Mesendoderm (in vitro differentiated cells): Measurements from ENCODE around the gene NIBAN1.
"Not testable (repeated sequence)": the region's sequence is repeated elsewhere in the genome, so short reads cannot be mapped to it uniquely, and the experiment has no call there.

Source experiments
- DNase-seq: peaks from one replicate; pipeline ENCODE4 v3.0.0; 2013
- H2AK5ac ChIP-seq: 2 replicates; pipeline ENCODE4 v1.6.1; 2013; ENCODE audit warnings: low read length, inconsistent platforms
- H2BK120ac ChIP-seq: 2 replicates; pipeline ENCODE4 v1.6.1; 2013; ENCODE audit warnings: low read depth, mild to moderate bottlenecking, low read length, moderate library complexity, mixed read lengths
- H2BK15ac ChIP-seq: replicated peaks from 2 replicates; pipeline ENCODE4 v1.6.1; 2013; ENCODE audit warnings: low read depth, mild to moderate bottlenecking, moderate library complexity
- H2BK5ac ChIP-seq: 2 replicates; pipeline ENCODE4 v1.6.1; 2013; ENCODE audit warnings: low read length, inconsistent platforms
- H3K18ac ChIP-seq: 2 replicates; pipeline ENCODE4 v1.6.1; 2013; ENCODE audit warnings: mild to moderate bottlenecking, low read length, mixed read lengths
- H3K23ac ChIP-seq: one replicate; pipeline ENCODE4 v1.6.1; 2013; ENCODE audit warnings: low read length
- H3K27ac ChIP-seq: 2 replicates; pipeline ENCODE4 v1.5.1; 2013; ENCODE audit warnings: low read depth, mild to moderate bottlenecking, inconsistent platforms, low read length, moderate library complexity
- H3K27me3 ChIP-seq: 2 replicates; pipeline ENCODE4 v1.6.1; 2013; ENCODE audit warnings: low read length, control low read depth, mild to moderate bottlenecking, inconsistent platforms; ENCODE audit not compliant: insufficient read depth, poor library complexity
- H3K36me3 ChIP-seq: 2 replicates; pipeline ENCODE4 v1.6.1; 2013; ENCODE audit warnings: low read length, inconsistent platforms; ENCODE audit not compliant: control insufficient read depth, insufficient read depth
- H3K4ac ChIP-seq: one replicate; pipeline ENCODE4 v1.6.1; 2013; ENCODE audit warnings: low read depth, mild to moderate bottlenecking, low read length, moderate library complexity
- H3K4me1 ChIP-seq: 2 replicates; pipeline ENCODE4 v1.6.1; 2013; ENCODE audit warnings: low read depth, low read length, inconsistent platforms; ENCODE audit not compliant: control insufficient read depth
- H3K4me2 ChIP-seq: 2 replicates; pipeline ENCODE4 v1.6.1; 2013; ENCODE audit warnings: low read length
- H3K4me3 ChIP-seq: 2 replicates; pipeline ENCODE4 v1.5.1; 2013; ENCODE audit warnings: mild to moderate bottlenecking, low read length
- H3K56ac ChIP-seq: one replicate; pipeline ENCODE4 v1.6.1; 2013; ENCODE audit warnings: low read length
- H3K79me1 ChIP-seq: 2 replicates; pipeline ENCODE4 v1.6.1; 2013; ENCODE audit warnings: low read length, inconsistent platforms
- H3K79me2 ChIP-seq: 2 replicates; pipeline ENCODE4 v1.6.1; 2013; ENCODE audit warnings: mild to moderate bottlenecking, low read length; ENCODE audit not compliant: control insufficient read depth, insufficient read depth
- H3K9ac ChIP-seq: 2 replicates; pipeline ENCODE4 v1.6.1; 2013; ENCODE audit warnings: low read length, inconsistent platforms
- H4K5ac ChIP-seq: one replicate; pipeline ENCODE4 v1.6.1; 2013; ENCODE audit warnings: low read length
- H4K8ac ChIP-seq: one replicate; pipeline ENCODE4 v1.6.1; 2013; ENCODE audit warnings: low read depth, mild to moderate bottlenecking, control low read depth, low read length, moderate library complexity
- WGBS: extraction: QIAGEN DNeasy Blood & Tissue Kit; methylation state at CpG from one replicate; pipeline ENCODE4 v1.1.7; 2013; ENCODE audit warnings: low lambda C conversion rate, missing lambda C conversion rate; ENCODE audit not compliant: insufficient coverage; ENCODE audit errors: extremely low coverage; 5-methylcytosine and 5-hydroxymethylcytosine counted together

The NIBAN1 gene

GRCh38 chr1:185010361-185010760 is 36.1 kb upstream of the NIBAN1 start:
- Histone ChIP-seq H3K27me3 (no peaks in the 10 kb centered on the region), H3K23ac (no peak overlapping the region), H3K4ac (no peak overlapping the region), H3K56ac (no peak overlapping the region), H2BK15ac (no peak overlapping the region), H3K36me3 (no peaks in the 10 kb centered on the region), H3K27ac (no peak overlapping the region), H2BK5ac (no peak overlapping the region), H3K4me1 (no peaks in the 10 kb centered on the region), H3K4me3 (no peak overlapping the region), H3K9ac (no peak overlapping the region), H4K5ac (no peak overlapping the region), H2AK5ac (no peak overlapping the region), H4K8ac (no peak overlapping the region), H2BK120ac (no peak overlapping the region), H3K4me2 (no peak overlapping the region), H3K79me2 (no peaks in the 10 kb centered on the region), H3K79me1 (no peaks in the 10 kb centered on the region), H3K18ac (no peak overlapping the region)
- no peak for DNase-seq

GRCh38 chr1:185008838-185009237 is 34.5 kb upstream of the NIBAN1 start:
- H2BK15ac ChIP-seq, result peak overlapping the region; percentile 57
- H2BK5ac ChIP-seq, result no peak overlapping the region
- no peaks in the 10 kb centered on the region for H3K27me3 ChIP-seq
- no peak overlapping the region for H3K4me3 ChIP-seq
- no peak overlapping the region for H3K4ac ChIP-seq
- no peak overlapping the region for H3K4me2 ChIP-seq
- H3K4me1 ChIP-seq, result no peaks in the 10 kb centered on the region
- no peak overlapping the region for H3K23ac ChIP-seq
- DNase-seq, result no peak
- no peak overlapping the region for H4K5ac ChIP-seq
- no peak overlapping the region for H2BK120ac ChIP-seq
- H3K56ac ChIP-seq, result no peak overlapping the region
- no peak overlapping the region for H3K27ac ChIP-seq
- no peaks in the 10 kb centered on the region for H3K79me2 ChIP-seq
- no peak overlapping the region for H3K9ac ChIP-seq
- no peak overlapping the region for H4K8ac ChIP-seq
- no peaks in the 10 kb centered on the region for H3K36me3 ChIP-seq
- no peaks in the 10 kb centered on the region for H3K79me1 ChIP-seq
- no peak overlapping the region for H3K18ac ChIP-seq
- H2AK5ac ChIP-seq, result no peak overlapping the region

- H3K36me3 ChIP-seq, H2BK5ac ChIP-seq, H3K23ac ChIP-seq, H3K4me3 ChIP-seq, H2BK120ac ChIP-seq, H3K79me1 ChIP-seq, H3K56ac ChIP-seq, H2BK15ac ChIP-seq, H3K4me2 ChIP-seq, H3K27ac ChIP-seq, H4K8ac ChIP-seq, H3K4me1 ChIP-seq, DNase-seq, H3K18ac ChIP-seq, H4K5ac ChIP-seq, H3K27me3 ChIP-seq, H3K79me2 ChIP-seq, H3K4ac ChIP-seq, H3K9ac ChIP-seq, H2AK5ac ChIP-seq: not testable (repeated sequence)
- no CpG with 5 or more reads among the region's 26 CpGs for WGBS
These were observed 27.1 kb upstream of the NIBAN1 start for GRCh38 chr1:185001312-185001880.

- H3K4me3 ChIP-seq, H3K23ac ChIP-seq, H2BK15ac ChIP-seq, H2BK120ac ChIP-seq, H3K56ac ChIP-seq, H3K4ac ChIP-seq, H4K8ac ChIP-seq, H3K4me1 ChIP-seq, H3K4me2 ChIP-seq, H3K79me2 ChIP-seq, H3K27ac ChIP-seq, H3K79me1 ChIP-seq, H3K18ac ChIP-seq, H3K9ac ChIP-seq, H2BK5ac ChIP-seq, DNase-seq, H3K36me3 ChIP-seq, H2AK5ac ChIP-seq, H4K5ac ChIP-seq, H3K27me3 ChIP-seq: not testable (repeated sequence)
- WGBS, result no CpG with 5 or more reads among the region's 6 CpGs
These were observed 25.7 kb upstream of the NIBAN1 start for GRCh38 chr1:184999974-185000373.

- no peak overlapping the region for H3K27ac ChIP-seq
- no peak overlapping the region for H2AK5ac ChIP-seq
- H3K4me2 ChIP-seq, result no peak overlapping the region
- H3K18ac ChIP-seq, result no peak overlapping the region
- no peaks in the 10 kb centered on the region for H3K4me1 ChIP-seq
- DNase-seq, result no peak
- no peak overlapping the region for H3K23ac ChIP-seq
- no peak overlapping the region for H4K5ac ChIP-seq
- H3K27me3 ChIP-seq, result no peaks in the 10 kb centered on the region
- no CpG with 5 or more reads among the region's 1 CpG for WGBS
- H2BK120ac ChIP-seq, result no peak overlapping the region
- no peak overlapping the region for H3K4me3 ChIP-seq
- H3K9ac ChIP-seq, result no peak overlapping the region
- no peaks in the 10 kb centered on the region for H3K79me2 ChIP-seq
- H3K4ac ChIP-seq, result no peak overlapping the region
- H4K8ac ChIP-seq, result no peak overlapping the region
- H3K36me3 ChIP-seq, result no peaks in the 10 kb centered on the region
- H2BK15ac ChIP-seq, result no peak overlapping the region
- H3K79me1 ChIP-seq, result no peaks in the 10 kb centered on the region
- no peak overlapping the region for H3K56ac ChIP-seq
- no peak overlapping the region for H2BK5ac ChIP-seq
These were observed 20.0 kb upstream of the NIBAN1 start for GRCh38 chr1:184994301-184994700.

- Histone ChIP-seq H3K4ac (no peak overlapping the region), H2AK5ac (no peak overlapping the region), H3K23ac (no peak overlapping the region), H3K9ac (no peak overlapping the region), H3K27ac (no peak overlapping the region), H3K4me3 (no peak overlapping the region), H4K5ac (no peak overlapping the region), H3K18ac (no peak overlapping the region), H3K79me1 (no peaks in the 10 kb centered on the region), H2BK5ac (no peak overlapping the region), H3K36me3 (no peaks in the 10 kb centered on the region), H3K4me2 (no peak overlapping the region), H3K4me1 (no peaks in the 10 kb centered on the region), H3K56ac (no peak overlapping the region), H4K8ac (no peak overlapping the region), H2BK120ac (no peak overlapping the region), H3K79me2 (no peaks in the 10 kb centered on the region), H2BK15ac (no peak overlapping the region), H3K27me3 (no peaks in the 10 kb centered on the region)
- DNase-seq, result no peak
- WGBS, result no CpG with 5 or more reads among the region's 3 CpGs
These were observed 18.0 kb upstream of the NIBAN1 start for GRCh38 chr1:184992271-184992670.
